BLaER1 treated with 17β-estradiol and CSF1 and Interleukin-3, amounts not matched to agents 10 nM and 100 nM (cell line): ENCODE results near the gene ZNF354C.

Experiments used
- H3K27ac ChIP-seq, 11 experiments: shearing (Covaris generic); formaldehyde crosslinking; 2 replicates each; pipeline ENCODE4 v1.8.1; 2022
- H3K27me3 ChIP-seq, 11 experiments: shearing (Covaris generic); formaldehyde crosslinking; 2 replicates each; pipeline ENCODE4 v1.8.1; 2022
- H3K36me3 ChIP-seq, 11 experiments: shearing (Covaris generic); formaldehyde crosslinking; 2 replicates each; pipeline ENCODE4 v1.8.1; 2022
- H3K4me1 ChIP-seq, 10 experiments: shearing (Covaris generic); formaldehyde crosslinking; 2 replicates each; pipeline ENCODE4 v1.8.1; 2022
- H3K4me2 ChIP-seq, 11 experiments: shearing (Covaris generic); formaldehyde crosslinking; 2 replicates each; pipeline ENCODE4 v1.8.1; 2022
- H3K4me3 ChIP-seq, 10 experiments: shearing (Covaris generic); formaldehyde crosslinking; 2 replicates each; pipeline ENCODE4 v1.8.1; 2022
- H3K9ac ChIP-seq, 11 experiments: shearing (Covaris generic); formaldehyde crosslinking; 2 replicates each; pipeline ENCODE4 v1.8.1; 2022
- H3K9me3 ChIP-seq, 11 experiments: shearing (Covaris generic); formaldehyde crosslinking; replicated peaks in 1 of 11; 2 replicates each; pipeline ENCODE4 v1.8.1; 2022
- H4K20me1 ChIP-seq, 11 experiments: shearing (Covaris generic); formaldehyde crosslinking; 2 replicates each; pipeline ENCODE4 v1.8.1; 2022
- Cebpa-rat ChIP-seq, 11 experiments: shearing (Covaris generic); IDR thresholded peaks; 2 replicates each; pipeline ENCODE4 v1.8.1; 2022

ZNF354C gene

DNA sequence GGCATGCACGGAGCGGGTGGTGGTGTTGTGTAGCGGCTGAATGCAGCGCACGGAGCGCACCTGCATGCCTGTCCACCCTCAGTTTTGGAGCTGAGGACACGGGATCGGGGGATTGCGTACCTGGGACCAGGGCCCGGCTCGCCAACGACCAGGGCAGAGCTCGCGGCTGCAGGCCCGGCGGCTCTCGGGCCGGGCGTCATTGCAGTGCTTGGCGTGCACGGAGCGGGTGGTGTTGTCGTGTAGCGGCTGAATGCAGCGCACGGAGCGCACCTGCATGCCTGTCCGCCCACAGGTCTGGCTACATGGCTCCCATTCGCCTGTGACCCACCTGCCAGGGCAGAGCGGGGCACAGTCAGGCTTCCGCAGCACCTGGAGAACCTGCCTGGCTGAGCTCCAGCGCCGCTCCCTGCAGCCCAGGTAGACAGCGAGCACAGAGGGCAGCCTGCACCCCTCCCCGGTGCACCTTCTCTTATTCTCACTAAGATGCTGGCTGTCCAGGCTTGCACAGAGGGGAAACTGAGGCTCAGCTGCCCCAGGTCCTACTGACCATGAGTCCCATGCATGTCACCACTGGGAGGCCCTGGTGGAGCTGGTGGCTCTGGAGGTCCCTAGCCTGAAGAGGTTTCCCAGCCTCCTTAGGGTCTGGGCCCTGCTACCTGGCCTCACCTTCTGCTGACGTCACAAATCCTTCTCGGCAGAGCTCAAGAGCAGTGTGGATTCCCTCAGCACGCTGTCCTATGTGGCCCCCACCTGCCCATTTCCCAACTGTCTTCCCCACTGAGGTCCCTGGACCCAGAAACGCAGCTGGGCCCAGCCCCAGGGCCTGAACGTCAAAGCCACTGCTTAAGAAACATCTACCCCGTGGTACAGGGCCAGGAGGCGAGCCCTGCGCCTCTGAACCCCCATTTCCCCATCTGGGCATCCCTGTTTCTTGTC lies 64.9 kb downstream of the ZNF354C start:
- Histone ChIP-seq H3K9me3 (peaks cover 26 to 63% (median 56%) of the 10 kb centered on the region in 11 experiments), H3K36me3 (no peaks in the 10 kb centered on the region; a peak in 1 of 22 replicates), H3K27me3 (no peaks in the 10 kb centered on the region), H3K4me2 (no peak overlapping the region), H3K4me1 (no peaks in the 10 kb centered on the region), H3K4me3 (no peak overlapping the region), H3K27ac (no peak overlapping the region), H4K20me1 (no peaks in the 10 kb centered on the region), H3K9ac (no peak overlapping the region)
- no peak for TF ChIP-seq Cebpa-rat (IDR thresholded peaks at IDR 0.05)

DNA sequence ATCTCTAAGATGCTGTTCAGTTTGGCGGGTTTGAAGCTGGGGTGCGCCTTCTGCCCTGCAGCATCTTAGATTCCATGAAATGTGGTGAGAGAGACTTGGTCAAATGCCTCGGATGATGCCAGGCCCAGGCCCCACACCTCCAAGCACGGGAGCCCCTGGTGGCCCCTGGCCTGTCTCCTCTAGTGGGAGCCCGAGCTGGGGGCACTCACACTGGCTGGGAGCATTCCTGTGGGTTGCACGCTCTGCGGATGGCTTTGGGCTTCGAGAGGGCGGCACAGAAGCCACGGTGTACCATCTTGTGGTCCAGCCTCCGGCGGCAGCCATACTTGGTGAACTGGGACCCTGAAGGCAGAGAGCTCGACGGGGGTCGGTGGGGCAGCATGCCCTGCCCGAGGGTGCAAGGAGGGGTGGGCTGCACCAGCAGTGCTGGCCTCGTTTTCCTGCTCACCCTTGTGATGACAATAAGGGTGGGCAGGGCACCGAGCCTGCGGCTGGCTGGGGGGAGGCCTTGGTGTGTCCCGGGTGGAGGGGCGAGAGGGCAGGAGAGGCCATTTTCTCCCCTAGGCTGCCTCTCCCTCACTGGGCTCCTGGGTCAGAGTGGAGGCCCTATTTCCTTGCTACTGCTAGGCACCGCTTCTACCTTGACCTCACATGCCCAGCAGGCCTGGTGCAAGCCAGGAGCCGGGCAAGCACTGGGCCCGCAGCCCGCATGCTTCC lies 65.8 kb downstream of the ZNF354C start:
- Histone ChIP-seq H4K20me1 (no peaks in the 10 kb centered on the region), H3K27me3 (no peaks in the 10 kb centered on the region), H3K27ac (no peak overlapping the region), H3K4me1 (no peaks in the 10 kb centered on the region), H3K36me3 (no peaks in the 10 kb centered on the region; a peak in 1 of 22 replicates), H3K4me3 (no peak overlapping the region), H3K9me3 (peaks cover 18 to 55% (median 47%) of the 10 kb centered on the region in 11 experiments), H3K4me2 (no peak overlapping the region), H3K9ac (no peak overlapping the region)
- TF ChIP-seq Cebpa-rat (IDR thresholded peaks at IDR 0.05) = no peak

DNA sequence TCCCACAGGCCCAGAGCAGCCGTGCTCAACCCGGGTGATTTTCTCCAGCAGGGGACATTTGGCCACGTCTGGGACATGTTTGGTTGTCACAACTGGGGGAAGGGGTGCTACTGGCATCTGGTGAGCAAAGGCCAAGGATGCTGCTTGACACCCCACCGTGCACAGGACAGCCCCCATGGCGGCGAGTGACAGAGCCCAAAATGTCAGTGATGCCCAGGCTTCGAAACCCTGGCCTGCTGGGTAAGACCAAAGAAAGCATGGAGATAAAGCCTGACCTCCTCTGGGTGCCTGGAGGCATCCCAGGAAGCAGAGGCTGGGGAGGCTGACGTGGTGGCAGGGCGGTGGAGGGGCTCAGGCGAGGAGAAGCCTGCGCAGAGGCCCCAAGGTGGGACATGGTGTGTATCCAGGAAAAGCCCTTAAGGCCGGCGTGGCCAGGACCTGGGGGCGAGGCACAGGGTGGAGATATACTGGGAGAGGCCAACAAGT lies 66.4 kb downstream of the ZNF354C start:
- Histone ChIP-seq H3K9me3 (peaks cover 12 to 49% (median 41%) of the 10 kb centered on the region in 11 experiments), H3K27ac (no peak overlapping the region)
- TF ChIP-seq Cebpa-rat (IDR thresholded peaks at IDR 0.05) = no peak

DNA sequence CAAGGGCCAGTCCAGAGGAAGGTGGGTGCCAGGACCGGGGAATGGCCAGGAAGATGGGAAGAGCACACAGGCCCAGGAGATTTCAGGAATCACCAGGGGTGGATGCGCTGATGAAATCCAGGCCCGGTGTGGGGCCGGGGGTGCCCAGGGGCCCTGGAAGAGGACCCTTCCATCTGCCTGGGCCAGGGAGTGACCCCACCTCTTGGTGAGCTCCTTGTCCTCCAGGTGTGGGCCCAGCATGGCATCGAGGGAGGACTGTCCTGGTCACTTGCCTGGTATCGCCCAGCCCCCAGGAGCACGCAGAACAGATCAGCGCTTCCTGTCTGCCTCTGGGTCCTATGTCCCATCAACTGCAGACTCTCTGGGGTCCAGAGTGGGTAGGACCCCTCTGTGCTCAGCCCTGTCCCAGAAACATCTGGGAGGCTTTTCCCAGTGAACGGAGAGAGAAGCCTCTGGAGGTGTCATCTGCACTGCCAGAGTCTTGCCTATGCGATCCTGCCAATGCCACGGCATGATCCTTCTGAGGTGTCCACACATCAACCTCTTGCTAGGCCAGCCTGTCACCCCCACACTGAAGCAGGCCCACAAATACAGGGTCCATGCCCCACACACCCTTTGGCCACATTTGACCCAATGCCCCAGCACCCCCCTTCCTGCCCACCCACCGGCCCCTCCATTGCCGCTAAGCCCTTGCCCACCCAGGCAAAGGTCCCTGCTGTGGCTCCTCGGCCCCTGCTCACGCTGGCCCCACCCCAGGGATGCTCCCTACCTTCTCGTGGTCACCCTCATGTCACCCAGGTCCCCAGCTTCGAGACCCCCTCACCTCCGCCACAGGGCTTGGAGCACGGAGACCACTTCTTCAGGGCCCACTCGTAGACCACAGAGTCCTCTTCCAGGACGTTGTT lies 67.2 kb downstream of the ZNF354C start:
- H3K4me2 ChIP-seq = no peak overlapping the region
- H3K9me3 ChIP-seq = peaks cover 4 to 41% (median 33%) of the 10 kb centered on the region in 11 experiments; a peak in 18 of 22 replicates
- H3K27me3 ChIP-seq = no peaks in the 10 kb centered on the region
- H3K4me1 ChIP-seq = no peaks in the 10 kb centered on the region
- no peak overlapping the region for H3K9ac ChIP-seq
- no peak overlapping the region for H3K27ac ChIP-seq
- no peak overlapping the region for H3K4me3 ChIP-seq
- H4K20me1 ChIP-seq = no peaks in the 10 kb centered on the region
- TF ChIP-seq Cebpa-rat (IDR thresholded peaks at IDR 0.05) = no peak
- H3K36me3 ChIP-seq = no peaks in the 10 kb centered on the region; a peak in 1 of 22 replicates

More for the DNA sequence above, 66.4 kb downstream of the ZNF354C start:
- Histone ChIP-seq H3K27me3 (no peaks in the 10 kb centered on the region), H3K4me1 (no peaks in the 10 kb centered on the region), H3K9ac (no peak overlapping the region), H3K4me2 (no peak overlapping the region), H3K4me3 (no peak overlapping the region), H4K20me1 (no peaks in the 10 kb centered on the region), H3K36me3 (no peaks in the 10 kb centered on the region; a peak in 1 of 22 replicates)

DNA sequence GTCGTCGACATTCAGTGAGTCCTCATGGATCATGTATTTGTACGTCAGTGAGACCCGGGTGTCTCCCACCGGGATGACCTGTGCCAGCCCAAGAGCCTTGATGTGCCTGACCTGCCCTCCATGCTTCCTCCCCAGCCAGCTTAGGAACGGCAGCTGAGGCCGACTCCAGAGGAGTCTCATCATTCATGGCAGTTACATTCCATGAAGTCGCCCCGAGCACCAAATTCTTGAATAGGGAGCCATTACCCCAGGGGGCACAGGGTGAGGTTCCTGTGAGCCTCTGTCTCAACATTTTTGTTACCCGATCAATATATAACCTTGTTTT lies 67.8 kb downstream of the ZNF354C start:
- no peak overlapping the region for H3K9ac ChIP-seq
- H3K36me3 ChIP-seq = no peaks in the 10 kb centered on the region
- no peak overlapping the region for H3K4me2 ChIP-seq
- H4K20me1 ChIP-seq = no peaks in the 10 kb centered on the region
- TF ChIP-seq Cebpa-rat (IDR thresholded peaks at IDR 0.05) = no peak
- peaks cover under 1 to 35% (median 27%) of the 10 kb centered on the region in 11 experiments; a peak in 13 of 22 replicates for H3K9me3 ChIP-seq
- H3K27ac ChIP-seq = no peak overlapping the region
- no peak overlapping the region for H3K4me3 ChIP-seq
- no peaks in the 10 kb centered on the region for H3K4me1 ChIP-seq
- H3K27me3 ChIP-seq = no peaks in the 10 kb centered on the region

DNA sequence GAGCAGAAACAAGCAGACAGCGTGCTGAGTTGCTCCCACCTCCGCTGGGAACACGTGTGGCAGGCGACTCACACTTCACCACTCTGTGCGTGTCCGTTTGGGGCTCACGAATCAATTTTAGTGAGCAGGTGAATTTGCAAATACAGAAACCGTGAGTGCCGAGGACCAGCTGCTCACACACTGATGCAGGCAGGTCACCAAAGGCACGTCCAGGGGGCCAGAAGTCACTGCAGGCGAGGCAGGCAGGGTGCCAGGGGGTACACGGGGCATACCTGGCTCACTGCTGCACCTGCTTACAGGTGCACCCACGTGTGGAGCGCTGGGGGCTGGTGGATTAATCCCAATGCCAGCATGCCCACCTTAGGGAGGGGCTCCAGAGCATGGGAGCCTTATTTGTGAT lies 68.8 kb downstream of the ZNF354C start:
- Histone ChIP-seq H3K4me1 (no peaks in the 10 kb centered on the region), H3K9ac (no peak overlapping the region), H3K4me2 (no peak overlapping the region), H3K36me3 (no peaks in the 10 kb centered on the region), H3K4me3 (no peak overlapping the region), H3K27ac (no peak overlapping the region), H3K27me3 (no peaks in the 10 kb centered on the region), H3K9me3 (peaks cover 0 to 25% (median 19%) of the 10 kb centered on the region in 11 experiments; a peak in 12 of 22 replicates), H4K20me1 (no peaks in the 10 kb centered on the region)
- no peak for TF ChIP-seq Cebpa-rat (IDR thresholded peaks at IDR 0.05)

DNA sequence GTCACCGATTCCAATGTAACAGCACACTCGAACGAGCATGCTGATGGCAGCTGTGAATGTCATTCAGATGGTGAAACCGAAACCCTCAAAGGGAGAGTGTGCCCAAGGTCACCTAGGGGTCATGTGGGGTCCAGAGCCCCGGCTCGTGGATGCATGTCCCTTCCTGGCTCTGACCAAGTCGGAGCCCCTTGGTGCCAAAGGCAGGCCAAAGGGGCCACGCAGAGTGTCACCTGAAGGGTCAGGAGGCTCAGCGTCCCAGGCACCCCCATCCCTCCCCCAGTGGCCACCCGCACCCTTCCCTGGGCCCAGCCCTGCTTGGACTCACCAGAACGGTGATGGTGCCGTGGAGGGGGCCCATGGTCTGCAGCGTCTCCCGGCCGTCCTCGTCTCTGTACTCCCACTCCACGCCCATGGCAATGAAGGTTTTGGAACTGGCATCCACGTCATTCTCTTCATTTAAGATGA lies 69.5 kb downstream of the ZNF354C start:
- peaks cover 0 to 19% (median 13%) of the 10 kb centered on the region in 11 experiments; a peak in 11 of 22 replicates for H3K9me3 ChIP-seq
- H3K4me2 ChIP-seq = no peak overlapping the region
- no peak overlapping the region for H3K27ac ChIP-seq
- H3K4me3 ChIP-seq = no peak overlapping the region
- H3K27me3 ChIP-seq = no peaks in the 10 kb centered on the region
- H3K4me1 ChIP-seq = no peaks in the 10 kb centered on the region
- no peak overlapping the region for H3K9ac ChIP-seq
- H3K36me3 ChIP-seq = no peaks in the 10 kb centered on the region
- TF ChIP-seq Cebpa-rat (IDR thresholded peaks at IDR 0.05) = no peak
- no peaks in the 10 kb centered on the region for H4K20me1 ChIP-seq

DNA sequence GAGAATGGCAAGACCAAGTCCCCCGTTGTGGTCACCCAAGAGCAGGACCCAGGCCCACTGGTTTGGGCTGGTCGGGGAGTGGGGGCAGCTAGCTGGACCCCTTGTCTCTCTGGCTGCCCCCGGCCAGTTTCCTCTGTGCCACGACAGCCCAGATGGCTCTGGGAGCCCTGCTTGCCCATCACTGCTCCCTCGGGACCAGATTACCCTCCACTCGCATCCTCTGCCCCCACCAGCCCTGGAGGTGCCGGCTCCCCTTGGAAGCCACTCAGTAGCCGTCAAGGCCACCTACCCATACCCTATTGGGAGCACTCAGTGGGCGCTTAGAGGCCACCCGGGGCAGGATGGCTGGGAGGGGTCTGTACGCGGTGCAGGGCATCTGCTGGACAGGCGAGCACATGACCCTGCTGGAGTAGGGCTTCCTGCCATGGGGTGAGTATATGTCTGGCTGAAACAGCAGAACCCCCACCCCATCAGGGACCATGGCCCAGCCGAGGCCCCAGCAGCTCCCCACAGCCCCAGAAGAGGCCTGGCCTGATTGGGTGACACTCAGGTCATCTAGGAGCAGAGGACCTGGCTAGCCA lies 70.0 kb downstream of the ZNF354C start:
- H3K4me2 ChIP-seq = no peak overlapping the region
- H3K36me3 ChIP-seq = no peaks in the 10 kb centered on the region
- H3K27ac ChIP-seq = no peak overlapping the region; a peak in 1 of 22 replicates
- no peaks in the 10 kb centered on the region for H3K4me1 ChIP-seq
- H3K9ac ChIP-seq = no peak overlapping the region
- TF ChIP-seq Cebpa-rat (IDR thresholded peaks at IDR 0.05) = no peak
- no peak overlapping the region for H3K4me3 ChIP-seq
- peaks cover 0 to 13% (median 8%) of the 10 kb centered on the region in 11 experiments; a peak in 9 of 22 replicates for H3K9me3 ChIP-seq
- H4K20me1 ChIP-seq = no peaks in the 10 kb centered on the region
- H3K27me3 ChIP-seq = no peaks in the 10 kb centered on the region
